ENCODE results near the gene ATXN1. TPM values are rescaled to one million over a fixed set of nuclear protein-coding genes. Genes with fewer than 3 reads are reported as not detected.

The ATXN1 gene
- total RNA-seq, 1 experiment from 2014 or later, result 16.5 TPM

- DNase-seq (ENCODE audit: unreplicated experiment), result no peak
- Mint-ChIP-seq H3K36me3 (ENCODE audit: insufficient read depth, unreplicated experiment) (no peaks in the 10 kb centered on the region), H3K27ac (ENCODE audit: low read depth, unreplicated experiment) (no peak overlapping the region), H3K27me3 (ENCODE audit: insufficient read depth, unreplicated experiment) (no peaks in the 10 kb centered on the region), H3K9me3 (ENCODE audit: unreplicated experiment) (no peaks in the 10 kb centered on the region), H3K4me1 (ENCODE audit: insufficient read depth, unreplicated experiment) (no peaks in the 10 kb centered on the region), H3K4me3 (ENCODE audit: unreplicated experiment) (no peak overlapping the region)
- no TSS peak for BruUV-seq (replicated peaks)
- POLR2A ChIA-PET, result interaction anchor here (1.0 kb wide), 1 partner anchor 10 kb away, joined by 3 read pairs; no protein-coding TSS in a partner anchor
- intact Hi-C loops (cut with micrococcal nuclease), result no loop called here
- CTCF ChIA-PET, result interaction anchor here (1.5 kb wide), 1 partner anchor 39 kb away, joined by 3 read pairs; no protein-coding TSS in a partner anchor
- TF ChIP-seq CTCF (IDR thresholded peaks at IDR 0.05; ENCODE audit: unreplicated experiment), result no peak
These were observed 389.9 kb downstream of the ATXN1 start for GRCh38 chr6:16371401-16371800.

- Mint-ChIP-seq H3K4me1 (ENCODE audit: insufficient read depth, unreplicated experiment) (no peaks in the 10 kb centered on the region), H3K9me3 (ENCODE audit: unreplicated experiment) (no peaks in the 10 kb centered on the region), H3K4me3 (ENCODE audit: unreplicated experiment) (no peak overlapping the region), H3K36me3 (ENCODE audit: insufficient read depth, unreplicated experiment) (no peaks in the 10 kb centered on the region), H3K27me3 (ENCODE audit: insufficient read depth, unreplicated experiment) (no peaks in the 10 kb centered on the region), H3K27ac (ENCODE audit: low read depth, unreplicated experiment) (no peak overlapping the region)
- no peak for DNase-seq (ENCODE audit: unreplicated experiment)
- intact Hi-C loops (cut with micrococcal nuclease), result no loop called here
- ChIA-PET POLR2A (interaction anchor here (1.0 to 1.9 kb wide), 2 partner anchors 10 to 17 kb away, joined by 3 to 4 read pairs; no protein-coding TSS in a partner anchor), CTCF (interaction anchor here (1.5 kb wide), 1 partner anchor 39 kb away, joined by 3 read pairs; no protein-coding TSS in a partner anchor)
- BruUV-seq (replicated peaks), result no TSS peak
- no peak for TF ChIP-seq CTCF (IDR thresholded peaks at IDR 0.05; ENCODE audit: unreplicated experiment)
These were observed 390.3 kb downstream of the ATXN1 start for GRCh38 chr6:16370943-16371342.

GRCh38 chr6:16369989-16370388 is 391.3 kb downstream of the ATXN1 start:
- H3K27me3 Mint-ChIP-seq (ENCODE audit: insufficient read depth, unreplicated experiment), result no peaks in the 10 kb centered on the region
- BruUV-seq (replicated peaks), result no TSS peak
- ChIA-PET CTCF (interaction anchor here (0.6 to 1.5 kb wide), 3 partner anchors 12 to 179 kb away, joined by 3 to 5 read pairs (median 3); no protein-coding TSS in a partner anchor), POLR2A (interaction anchor here (1.0 to 1.9 kb wide), 2 partner anchors 14 to 16 kb away, joined by 3 to 4 read pairs; no protein-coding TSS in a partner anchor)
- no peak overlapping the region for H3K27ac Mint-ChIP-seq (ENCODE audit: low read depth, unreplicated experiment)
- intact Hi-C loops (cut with micrococcal nuclease), result no loop called here
- H3K4me1 Mint-ChIP-seq (ENCODE audit: insufficient read depth, unreplicated experiment), result no peaks in the 10 kb centered on the region
- TF ChIP-seq CTCF (IDR thresholded peaks at IDR 0.05; ENCODE audit: unreplicated experiment), result no peak
- H3K4me3 Mint-ChIP-seq (ENCODE audit: unreplicated experiment), result no peak overlapping the region
- no peak for DNase-seq (ENCODE audit: unreplicated experiment)
- H3K9me3 Mint-ChIP-seq (ENCODE audit: unreplicated experiment), result no peaks in the 10 kb centered on the region
- H3K36me3 Mint-ChIP-seq (ENCODE audit: insufficient read depth, unreplicated experiment), result no peaks in the 10 kb centered on the region

- POLR2A ChIA-PET, result interaction anchor here (1.0 to 1.9 kb wide), 2 partner anchors 14 to 15 kb away, joined by 3 to 4 read pairs; no protein-coding TSS in a partner anchor
- BruUV-seq (replicated peaks), result no TSS peak
- H3K4me1 Mint-ChIP-seq (ENCODE audit: insufficient read depth, unreplicated experiment), result no peaks in the 10 kb centered on the region
- TF ChIP-seq CTCF (IDR thresholded peaks at IDR 0.05; ENCODE audit: unreplicated experiment), result no peak
- no peaks in the 10 kb centered on the region for H3K36me3 Mint-ChIP-seq (ENCODE audit: insufficient read depth, unreplicated experiment)
- H3K9me3 Mint-ChIP-seq (ENCODE audit: unreplicated experiment), result no peaks in the 10 kb centered on the region
- CTCF ChIA-PET, result interaction anchor here (0.6 kb wide), 1 partner anchor 180 kb away, joined by 3 read pairs; no protein-coding TSS in a partner anchor
- intact Hi-C loops (cut with micrococcal nuclease), result no loop called here
- no peaks in the 10 kb centered on the region for H3K27me3 Mint-ChIP-seq (ENCODE audit: insufficient read depth, unreplicated experiment)
- DNase-seq (ENCODE audit: unreplicated experiment), result no peak
- no peak overlapping the region for H3K27ac Mint-ChIP-seq (ENCODE audit: low read depth, unreplicated experiment)
- H3K4me3 Mint-ChIP-seq (ENCODE audit: unreplicated experiment), result no peak overlapping the region
These were observed 392.0 kb downstream of the ATXN1 start for GRCh38 chr6:16369140-16369745.
